Measurements from ENCODE around the gene NES. TPM values are rescaled to one million over a fixed set of nuclear protein-coding genes. Genes with fewer than 3 reads are reported as not detected.

NES gene
- total RNA-seq, 1 experiment from 2014 or later: 168 TPM

GRCh38 chr1:156681196-156681960, 4.2 kb upstream of the NES start:
- H3K4ac ChIP-seq (ENCODE audit: low read depth, low read length): no peak overlapping the region
- no peak overlapping the region for H2AK5ac ChIP-seq (ENCODE audit: insufficient read length, low read length)
- H3K56ac ChIP-seq (ENCODE audit: insufficient read length, low read depth, low read length): no peak overlapping the region
- H3K4me1 ChIP-seq (ENCODE audit: insufficient read depth, low read length): no peaks in the 10 kb centered on the region
- Mint-ChIP-seq H3K27me3 (ENCODE audit: low read depth) (peaks cover 34% of the 10 kb centered on the region), H3K27ac (no peak overlapping the region), H3K36me3 (ENCODE audit: insufficient read depth in 1 of 3, low read depth in 3 of 3) (no peaks in the 10 kb centered on the region), H3K9me3 (no peaks in the 10 kb centered on the region), H3K4me3 (no peak overlapping the region), H3K4me1 (peaks cover 25 to 39% of the 10 kb centered on the region in 2 experiments)
- H4K20me1 ChIP-seq (ENCODE audit: control insufficient read depth, insufficient read depth, insufficient read length): no peaks in the 10 kb centered on the region
- no peak overlapping the region for H3T11ph ChIP-seq (ENCODE audit: low read length)
- no CpG with 5 or more reads among the region's 8 CpGs for WGBS (ENCODE audit: extremely low coverage, insufficient read length, low lambda C conversion rate)
- no peak overlapping the region for H2AFZ ChIP-seq (ENCODE audit: low read length)
- H3K9me3 ChIP-seq (ENCODE audit: control insufficient read depth, low read depth, low read length): no peaks in the 10 kb centered on the region
- no peak overlapping the region for H2BK5ac ChIP-seq (ENCODE audit: insufficient read length, low read length)
- no peaks in the 10 kb centered on the region for H3K27me3 ChIP-seq (ENCODE audit: insufficient read depth, low read length)
- no peak overlapping the region for H3K14ac ChIP-seq (ENCODE audit: insufficient read depth, low read length)
- no peaks in the 10 kb centered on the region; the same call in 1 of the 2 replicates for H3K79me2 ChIP-seq (ENCODE audit: insufficient read depth, low read length)
- no peak for TF ChIP-seq CTCF (conservative IDR thresholded peaks at IDR 0.05)
- H3K79me1 ChIP-seq (ENCODE audit: insufficient read depth, low read depth, low read length, poor library complexity, severe bottlenecking): no peaks in the 10 kb centered on the region
- H3K18ac ChIP-seq (ENCODE audit: insufficient read length, low read depth, low read length): no peak overlapping the region
- no peak overlapping the region for H3K27ac ChIP-seq (ENCODE audit: insufficient read length, low read depth, low read length)
- H3K23me2 ChIP-seq (ENCODE audit: insufficient read length, low read depth, low read length, poor library complexity, severe bottlenecking): peaks cover under 1% of the 10 kb centered on the region
- no peak overlapping the region for H3K4me2 ChIP-seq (ENCODE audit: insufficient read depth, insufficient read length, low read length)
- no peak overlapping the region for H3K23ac ChIP-seq (ENCODE audit: insufficient read length, low read depth, low read length)
- H2BK20ac ChIP-seq (ENCODE audit: low read depth, low read length, poor library complexity, severe bottlenecking): no peak overlapping the region
- no peak for DNase-seq
- H2BK120ac ChIP-seq (ENCODE audit: low read depth, low read length, poor library complexity, severe bottlenecking): no peak overlapping the region
- H2BK12ac ChIP-seq (ENCODE audit: insufficient read length, low read depth, low read length): no peak overlapping the region
- H4K91ac ChIP-seq (ENCODE audit: insufficient read length, low read depth, low read length): no peak overlapping the region
- no peak overlapping the region for H2BK15ac ChIP-seq (ENCODE audit: low read depth, low read length)
- no peak overlapping the region for H3K9ac ChIP-seq (ENCODE audit: extremely low read depth, insufficient read length, low read length)
- no peak overlapping the region for H4K5ac ChIP-seq (ENCODE audit: insufficient read length, low read depth, low read length)
- no peak overlapping the region for H4K8ac ChIP-seq (replicated peaks; ENCODE audit: insufficient read length, low read depth, low read length)

Measured in H9 (cell line).